RWPE2 (cell line): ENCODE data around the gene HECW1.
A peak's percentile ranks its signal among the peaks of the same experiment; 100 is the strongest.

Experiments used
- ATAC-seq: fragments of 200-7000 bp; cut with Tn5 transposase; 3 replicates; pipeline ENCODE4 v1.9.1; 2021; ENCODE audit warnings: low read depth
- DNase-seq: peaks from one replicate; pipeline ENCODE4 v3.0.0-alpha.2; 2020; ENCODE audit warnings: low spot score
- H3K27ac ChIP-seq: fragments of 450-650 bp; 2 replicates; pipeline ENCODE4 v1.5.1; 2017; ENCODE audit warnings: mild to moderate bottlenecking; ENCODE audit not compliant: poor library complexity, severe bottlenecking
- H3K27me3 ChIP-seq: fragments of 250-450 bp; sonication (Bioruptor Pico); 2 replicates; pipeline ENCODE4 v1.5.1; 2021; ENCODE audit warnings: mild to moderate bottlenecking, moderate library complexity; ENCODE audit not compliant: insufficient read depth, poor library complexity, severe bottlenecking
- H3K36me3 ChIP-seq: fragments of 250-450 bp; sonication (Bioruptor Pico); 2 replicates; pipeline ENCODE4 v1.5.1; 2020; ENCODE audit warnings: low read depth, mild to moderate bottlenecking, moderate library complexity
- H3K4me1 ChIP-seq: fragments of 250-450 bp; sonication (Bioruptor Pico); 2 replicates; pipeline ENCODE4 v1.5.1; 2021; ENCODE audit warnings: mild to moderate bottlenecking, moderate library complexity; ENCODE audit not compliant: insufficient read depth, poor library complexity, severe bottlenecking
- H3K4me3 ChIP-seq: fragments of 250-450 bp; sonication (Bioruptor Pico); 2 replicates; pipeline ENCODE4 v1.5.1; 2021; ENCODE audit warnings: mild to moderate bottlenecking, moderate library complexity; ENCODE audit not compliant: severe bottlenecking
- H3K9me3 ChIP-seq: fragments of 250-450 bp; sonication (Bioruptor Pico); 2 replicates; pipeline ENCODE4 v1.5.1; 2021; ENCODE audit warnings: mild to moderate bottlenecking, moderate library complexity; ENCODE audit not compliant: severe bottlenecking
- CTCF ChIP-seq: fragments of 450-650 bp; IDR thresholded peaks from one replicate; pipeline ENCODE4 v1.5.1; 2017; ENCODE audit warnings: mild to moderate bottlenecking, moderate library complexity; ENCODE audit not compliant: poor library complexity, severe bottlenecking

Gene HECW1

GRCh38 chr7:43475983-43476382, 363.5 kb downstream of the HECW1 start:
- ATAC-seq, result no peak

GRCh38 chr7:43476896-43477295, 364.4 kb downstream of the HECW1 start:
- TF ChIP-seq CTCF, result no peak
- no peak for ATAC-seq
- H3K36me3 ChIP-seq, result no peaks in the 10 kb centered on the region

More at GRCh38 chr7:43475983-43476382, 363.5 kb downstream of the HECW1 start:
- Histone ChIP-seq H3K36me3 (no peaks in the 10 kb centered on the region), H3K27ac (no peak overlapping the region), H3K4me1 (no peaks in the 10 kb centered on the region), H3K4me3 (no peak overlapping the region), H3K9me3 (no peaks in the 10 kb centered on the region), H3K27me3 (no peaks in the 10 kb centered on the region)
- TF ChIP-seq CTCF, result no peak
- no peak for DNase-seq

DNA sequence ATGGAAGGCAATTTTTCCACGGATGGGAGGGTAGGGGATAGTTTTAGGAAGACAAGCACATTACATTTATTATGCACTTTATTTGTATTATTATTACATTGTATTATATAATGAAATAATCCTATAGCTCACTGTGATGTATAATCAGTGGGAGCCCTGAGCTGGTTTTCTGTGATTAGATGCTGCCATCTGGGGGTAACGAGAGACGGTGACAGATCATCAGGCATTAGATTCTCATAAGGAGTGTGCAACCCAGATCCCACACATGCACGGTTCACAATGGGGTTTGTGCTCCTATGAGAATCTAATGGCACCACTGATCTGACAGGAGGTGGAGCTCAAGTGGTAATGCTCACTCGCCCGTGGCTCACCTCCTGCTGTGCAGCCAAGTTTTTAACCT, 366.6 kb downstream of the HECW1 start:
- peak; percentile 49 for TF ChIP-seq CTCF
- Histone ChIP-seq H3K4me1 (peaks cover 4% of the 10 kb centered on the region), H3K4me3 (no peak overlapping the region), H3K9me3 (no peaks in the 10 kb centered on the region), H3K27ac (no peak overlapping the region), H3K36me3 (no peaks in the 10 kb centered on the region), H3K27me3 (no peaks in the 10 kb centered on the region)
- DNase-seq (no peak), ATAC-seq (peak; percentile 61)

More at GRCh38 chr7:43476896-43477295, 364.4 kb downstream of the HECW1 start:
- no peaks in the 10 kb centered on the region for H3K9me3 ChIP-seq
- no peak for DNase-seq
- no peaks in the 10 kb centered on the region for H3K4me1 ChIP-seq
- no peaks in the 10 kb centered on the region for H3K27me3 ChIP-seq
- no peak overlapping the region for H3K4me3 ChIP-seq
- H3K27ac ChIP-seq, result no peak overlapping the region

GRCh38 chr7:43479543-43479942, 367.1 kb downstream of the HECW1 start:
- ATAC-seq (no peak), DNase-seq (no peak)
- H3K36me3 ChIP-seq, result no peaks in the 10 kb centered on the region
- TF ChIP-seq CTCF, result no peak
- H3K4me1 ChIP-seq, result peaks cover 4% of the 10 kb centered on the region
- no peaks in the 10 kb centered on the region for H3K27me3 ChIP-seq
- H3K27ac ChIP-seq, result no peak overlapping the region
- no peaks in the 10 kb centered on the region for H3K9me3 ChIP-seq
- no peak overlapping the region for H3K4me3 ChIP-seq

GRCh38 chr7:43480581-43480980, 368.1 kb downstream of the HECW1 start:
- Histone ChIP-seq H3K36me3 (no peaks in the 10 kb centered on the region), H3K4me3 (no peak overlapping the region), H3K9me3 (no peaks in the 10 kb centered on the region), H3K4me1 (peaks cover 4% of the 10 kb centered on the region), H3K27me3 (no peaks in the 10 kb centered on the region), H3K27ac (no peak overlapping the region)
- DNase-seq (no peak), ATAC-seq (no peak)
- no peak for TF ChIP-seq CTCF
